H1 (cell line): ENCODE results near the gene STX4. TPM values are rescaled to one million over a fixed set of nuclear protein-coding genes. Genes with fewer than 3 reads are reported as not detected.

Source experiments
- CHD7 ChIP-seq: fragments of 300-600 bp; sonication (generic); IDR thresholded peaks from 2 replicates; pipeline ENCODE4 v1.7.1; 2012; ENCODE audit warnings: low read length, moderate library complexity, mild to moderate bottlenecking, inconsistent platforms; ENCODE audit not compliant: insufficient replicate concordance
- CTBP2 ChIP-seq: IDR thresholded peaks from 2 replicates; pipeline ENCODE4 v1.7.0; 2011; ENCODE audit warnings: borderline replicate concordance, mild to moderate bottlenecking, moderate library complexity, mixed read lengths, low read length; ENCODE audit not compliant: insufficient read depth, insufficient read length
- EZH2 ChIP-seq: fragments of 200-600 bp; sonication (generic); IDR thresholded peaks from 2 replicates; pipeline ENCODE4 v1.7.1; 2012; ENCODE audit warnings: low read depth, mild to moderate bottlenecking, moderate library complexity, low read length, inconsistent platforms; ENCODE audit not compliant: severe bottlenecking
- GABPA ChIP-seq: IDR thresholded peaks from 2 replicates; pipeline ENCODE4 v1.6.1; 2011; ENCODE audit warnings: mild to moderate bottlenecking, low read length, moderate library complexity, borderline replicate concordance; ENCODE audit not compliant: insufficient read depth
- JUND ChIP-seq: IDR thresholded peaks from 2 replicates; pipeline ENCODE4 v1.6.1; 2011; ENCODE audit warnings: mild to moderate bottlenecking, improper control_type of control experiment, low read length
- POLR2A ChIP-seq, 2 experiments: IDR thresholded peaks; 1 replicate in 1 of 2; 2 replicates in 1 of 2; pipeline ENCODE4 v1.6.1; 2011; ENCODE audit warnings: low read depth in 2 of 2, low read length in 2 of 2, mild to moderate bottlenecking in 2 of 2; ENCODE audit errors: control extremely low read depth in 1 of 2
- RAD21 ChIP-seq, 2 experiments: IDR thresholded peaks in 1 of 2; conservative IDR thresholded peaks in 1 of 2; 2 replicates each; pipeline ENCODE4 v1.6.1; 2011; ENCODE audit warnings: low read depth in 2 of 2, low read length in 2 of 2, improper control_type of control experiment in 1 of 2, inconsistent platforms in 1 of 2, mild to moderate bottlenecking in 1 of 2, moderate library complexity in 1 of 2
- RNF2 ChIP-seq: fragments of 200-900, 300-1000 bp; sonication (generic); IDR thresholded peaks from 2 replicates; pipeline ENCODE4 v1.7.1; 2016; ENCODE audit warnings: borderline replicate concordance, low read depth, mild to moderate bottlenecking, antibody characterized with exemption, low read length; ENCODE audit not compliant: poor library complexity, severe bottlenecking; ENCODE audit errors: missing control alignments
- polyA plus RNA-seq, 7 experiments: library from polyadenylated mRNA; depleted of rRNA in 3 of 7; stranded (reverse) in 5 of 7; unstranded in 2 of 7; fragments of >200 nt in 5 of 7; fragments of 200-250 nt in 2 of 7; gene quantifications; 1 replicate in 5 of 7; 2 replicates in 1 of 7; 4 replicates in 1 of 7; pipeline versions ENCODE4 v1.2.1 to v1.2.3, GENCODE V29; 2011 to 2013; ENCODE audit warnings: missing spikeins in 2 of 7, mixed read lengths in 2 of 7
- total RNA-seq: library from RNA; stranded (reverse); fragmentation: NEBNext Ultra II Directional; extraction: Animal tissue kit (Norgen Biotek cat#: 25700); gene quantifications from 2 replicates; pipeline ENCODE4 v1.2.1, GENCODE V29; 2021
- TF ChIP-seq, protein P1 (sequence below): IDR thresholded peaks from 2 replicates; pipeline ENCODE4 v1.6.1; 2012; ENCODE audit warnings: inconsistent platforms

Gene STX4
- total and polyA plus RNA-seq, 2 of the 8 experiments (the other 6 are each of a cell fraction or from before 2014, with no cell fraction given) = 25.8 to 32.3 TPM

- TF ChIP-seq CHD7 (no peak), JUND (no peak), EZH2 (no peak), RNF2 (no peak), RAD21 (IDR thresholded peaks at IDR 0.05 in 1 of 2, conservative IDR thresholded peaks at IDR 0.05 in 1 of 2; ENCODE audit: low read depth in 2 of 2, low read length in 2 of 2) (no peak), CTBP2 (no peak), GABPA (no peak), POLR2A (IDR thresholded peaks at IDR 0.05; ENCODE audit: control extremely low read depth in 1 of 2, low read depth in 2 of 2, low read length in 2 of 2) (no peak)
- TF ChIP-seq, protein P1, sequence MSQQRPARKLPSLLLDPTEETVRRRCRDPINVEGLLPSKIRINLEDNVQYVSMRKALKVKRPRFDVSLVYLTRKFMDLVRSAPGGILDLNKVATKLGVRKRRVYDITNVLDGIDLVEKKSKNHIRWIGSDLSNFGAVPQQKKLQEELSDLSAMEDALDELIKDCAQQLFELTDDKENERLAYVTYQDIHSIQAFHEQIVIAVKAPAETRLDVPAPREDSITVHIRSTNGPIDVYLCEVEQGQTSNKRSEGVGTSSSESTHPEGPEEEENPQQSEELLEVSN = no peak
Measured at GRCh38 chr16:31067342-31067741, 34.0 kb downstream of the STX4 start (continued).
